GM12878 (cell line): ENCODE measurements around the gene DMD.

Experiments
- E2F4 ChIP-seq: IDR thresholded peaks from 2 replicates; pipeline ENCODE4 v1.6.1; 2012; ENCODE audit warnings: low read depth, low read length, improper control_type of control experiment
- EZH2 ChIP-seq: IDR thresholded peaks from 2 replicates; pipeline ENCODE4 v1.6.1; 2012; ENCODE audit warnings: low read depth, mild to moderate bottlenecking, control low read depth, inconsistent platforms, low read length, borderline replicate concordance; ENCODE audit not compliant: control insufficient read depth
- NFYA ChIP-seq: IDR thresholded peaks from 2 replicates; pipeline ENCODE4 v1.6.1; 2011; ENCODE audit warnings: low read depth, mild to moderate bottlenecking, low read length, improper control_type of control experiment, borderline replicate concordance
- POLR2A ChIP-seq: IDR thresholded peaks from 2 replicates; pipeline ENCODE4 v1.6.1; 2011; ENCODE audit warnings: low read depth, mild to moderate bottlenecking, low read length
- RFX5 ChIP-seq: IDR thresholded peaks from 2 replicates; pipeline ENCODE4 v1.6.1; 2011; ENCODE audit warnings: low read depth, low read length, improper control_type of control experiment
- TAF1 ChIP-seq: IDR thresholded peaks from 2 replicates; pipeline ENCODE4 v1.6.1; 2011; ENCODE audit warnings: mild to moderate bottlenecking, low read depth, low read length, borderline replicate concordance
- ZNF274 ChIP-seq: IDR thresholded peaks from one replicate; pipeline ENCODE4 v1.8.0; 2011; ENCODE audit not compliant: insufficient read length, insufficient read depth
- TF ChIP-seq, protein P1 (sequence below): IDR thresholded peaks from 2 replicates; pipeline ENCODE4 v1.6.1; 2011; ENCODE audit warnings: low read depth, low read length, improper control_type of control experiment, borderline replicate concordance

DNA sequence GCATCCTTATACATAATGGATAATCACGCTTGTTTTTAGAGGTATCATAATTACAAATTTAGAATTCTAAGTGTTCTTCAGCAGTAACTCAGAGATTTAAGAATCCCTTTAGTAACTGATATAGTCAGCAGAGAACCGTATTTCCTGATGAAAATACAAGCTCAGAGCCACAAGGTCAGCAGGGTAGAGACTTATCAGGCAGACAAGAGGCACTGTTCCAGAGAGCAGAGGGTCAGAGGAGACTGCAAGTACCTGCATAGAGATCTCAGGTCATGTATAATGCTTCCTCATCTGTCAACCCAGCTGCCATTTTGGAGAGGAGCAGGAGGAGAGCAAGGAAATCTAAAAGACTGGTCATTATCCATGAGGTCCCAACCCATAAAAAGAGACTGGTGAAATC is 1352.4 kb downstream of the DMD start:
- TF ChIP-seq E2F4 (no peak), NFYA (no peak), RFX5 (no peak), EZH2 (no peak), POLR2A (no peak), TAF1 (no peak), ZNF274 (no peak)
- TF ChIP-seq, protein P1, sequence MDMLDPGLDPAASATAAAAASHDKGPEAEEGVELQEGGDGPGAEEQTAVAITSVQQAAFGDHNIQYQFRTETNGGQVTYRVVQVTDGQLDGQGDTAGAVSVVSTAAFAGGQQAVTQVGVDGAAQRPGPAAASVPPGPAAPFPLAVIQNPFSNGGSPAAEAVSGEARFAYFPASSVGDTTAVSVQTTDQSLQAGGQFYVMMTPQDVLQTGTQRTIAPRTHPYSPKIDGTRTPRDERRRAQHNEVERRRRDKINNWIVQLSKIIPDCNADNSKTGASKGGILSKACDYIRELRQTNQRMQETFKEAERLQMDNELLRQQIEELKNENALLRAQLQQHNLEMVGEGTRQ, result no peak
